ENCODE data around the gene CHPF2. TPM values are rescaled to one million over a fixed set of nuclear protein-coding genes. Genes with fewer than 3 reads are reported as not detected.
A peak's percentile ranks its signal among the peaks of the same experiment; 100 is the strongest.

Gene CHPF2
- total RNA-seq: 31.0 TPM
- long read RNA-seq, transcript CHPF2-201 (4 exons, 3,978 nt): major isoform, 34 of 50 reads
- long read RNA-seq, partial matches to known transcripts: 10 of 50 reads
- long read RNA-seq, other reads (novel, unspliced or antisense): 6 of 50 reads

- intact Hi-C loops (cut with DNase I): loop anchor here (2.0 kb wide), 1 partner anchor 16 kb away; the partner anchor contains the start of gene SMARCD3
- DNase-seq (ENCODE audit: low spot score): peak; percentile 98
Observed at GRCh38 chr7:151232091-151232916, at the start of gene CHPF2. CHPF2 (plus strand) TSS chr7:151232483; CDS start chr7:151234012, 1,529 bp downstream.

- intact Hi-C loops (cut with DNase I): loop anchor here (5.0 kb wide), 1 partner anchor 51 kb away; no protein-coding TSS in a partner anchor
Observed at GRCh38 chr7:151185762-151186639, 46.3 kb upstream of the CHPF2 start.

GRCh38 chr7:151186640-151187408 lies 45.5 kb upstream of the CHPF2 start, which contains the start of gene ASB10:
ASB10 (minus strand) TSS chr7:151187250; CDS start chr7:151187130, 120 bp downstream.
- DNase-seq (ENCODE audit: low spot score): peak; percentile 83

More at GRCh38 chr7:151185762-151186639, 46.3 kb upstream of the CHPF2 start:
- DNase-seq (ENCODE audit: low spot score): peak; percentile 73

GRCh38 chr7:151187409-151188251 lies 44.7 kb upstream of the CHPF2 start:
- intact Hi-C loops (cut with DNase I): loop anchor here (5.0 kb wide), 1 partner anchor 50 kb away; no protein-coding TSS in a partner anchor

More at GRCh38 chr7:151186640-151187408, 45.5 kb upstream of the CHPF2 start, which contains the start of gene ASB10:
- intact Hi-C loops (cut with DNase I): loop anchor here (5.0 kb wide), 1 partner anchor 50 kb away; no protein-coding TSS in a partner anchor

GRCh38 chr7:151188252-151188542 lies 44.1 kb upstream of the CHPF2 start:
- no peak for DNase-seq (ENCODE audit: low spot score)
- intact Hi-C loops (cut with DNase I): loop anchor here (5.0 kb wide), 1 partner anchor 49 kb away; no protein-coding TSS in a partner anchor

More at GRCh38 chr7:151187409-151188251, 44.7 kb upstream of the CHPF2 start:
- peak; percentile 81 for DNase-seq (ENCODE audit: low spot score)

GRCh38 chr7:151189038-151189437 lies 43.2 kb upstream of the CHPF2 start:
- DNase-seq (ENCODE audit: low spot score): no peak
- intact Hi-C loops (cut with DNase I): loop anchor here (5.0 kb wide), 1 partner anchor 48 kb away; no protein-coding TSS in a partner anchor

- DNase-seq (ENCODE audit: low spot score): no peak
- intact Hi-C loops (cut with DNase I): no loop called here
Observed at GRCh38 chr7:151191544-151191943, 40.7 kb upstream of the CHPF2 start.

- intact Hi-C loops (cut with DNase I): no loop called here
- DNase-seq (ENCODE audit: low spot score): no peak
Observed at GRCh38 chr7:151192002-151192539, 40.2 kb upstream of the CHPF2 start.

- intact Hi-C loops (cut with DNase I): no loop called here
- DNase-seq (ENCODE audit: low spot score): no peak
Observed at GRCh38 chr7:151193203-151193978, 38.9 kb upstream of the CHPF2 start.

- no peak for DNase-seq (ENCODE audit: low spot score)
- intact Hi-C loops (cut with DNase I): no loop called here
Observed at GRCh38 chr7:151194188-151194587, 38.1 kb upstream of the CHPF2 start.

- intact Hi-C loops (cut with DNase I): no loop called here
- no peak for DNase-seq (ENCODE audit: low spot score)
Observed at GRCh38 chr7:151195616-151196450, 36.5 kb upstream of the CHPF2 start.

GRCh38 chr7:151197932-151198331 lies 34.4 kb upstream of the CHPF2 start:
- intact Hi-C loops (cut with DNase I): no loop called here
- no peak for DNase-seq (ENCODE audit: low spot score)

GRCh38 chr7:151198945-151199848 lies 33.1 kb upstream of the CHPF2 start:
- no peak for DNase-seq (ENCODE audit: low spot score)
- intact Hi-C loops (cut with DNase I): no loop called here

- no peak for DNase-seq (ENCODE audit: low spot score)
- intact Hi-C loops (cut with DNase I): no loop called here
Observed at GRCh38 chr7:151201344-151201743, 30.9 kb upstream of the CHPF2 start.

GRCh38 chr7:151201751-151202150 lies 30.5 kb upstream of the CHPF2 start:
- no peak for DNase-seq (ENCODE audit: low spot score)
- intact Hi-C loops (cut with DNase I): no loop called here

Measured in cardiac septum (tissue), 1 donor.